ENCODE measurements around the gene FAM111B. TPM values are rescaled to one million over a fixed set of nuclear protein-coding genes. Genes with fewer than 3 reads are reported as not detected.

FAM111B gene
- total RNA-seq, 1 experiment from 2014 or later = 69.9 TPM

GRCh38 chr11:59164028-59164427, 57.0 kb downstream of the FAM111B start:
- Histone ChIP-seq H3K27ac (no peak overlapping the region), H3K9me3 (replicated peaks) (no peaks in the 10 kb centered on the region), H3K4me3 (no peak overlapping the region), H3K36me3 (no peaks in the 10 kb centered on the region), H3K4me1 (no peaks in the 10 kb centered on the region), H3K27me3 (no peaks in the 10 kb centered on the region)
- no peak for DNase-seq

GRCh38 chr11:59171508-59172322, 64.7 kb downstream of the FAM111B start, which contains the start of gene DTX4:
Gene DTX4 (plus strand): TSS chr11:59172132. CDS start chr11:59172596, 464 bp downstream.
- peaks cover 18% of the 10 kb centered on the region for H3K4me1 ChIP-seq
- H3K4me3 ChIP-seq = peak within 1 kb of the TSS; percentile 74
- H3K36me3 ChIP-seq = peaks cover 3% of the 10 kb centered on the region; the same call in 1 of the 2 replicates
- no peaks in the 10 kb centered on the region for H3K27me3 ChIP-seq
- peak; percentile 93 for DNase-seq
- H3K27ac ChIP-seq = peak within 1 kb of the TSS; percentile 99
- H3K9me3 ChIP-seq (replicated peaks) = no peaks in the 10 kb centered on the region

GRCh38 chr11:59172345-59173079, 65.5 kb downstream of the FAM111B start:
- Histone ChIP-seq H3K4me3 (peak overlapping the region; percentile 74), H3K36me3 (peaks cover 4% of the 10 kb centered on the region; the same call in 1 of the 2 replicates), H3K27ac (peak overlapping the region; percentile 99), H3K4me1 (peaks cover 18% of the 10 kb centered on the region), H3K27me3 (no peaks in the 10 kb centered on the region), H3K9me3 (replicated peaks) (no peaks in the 10 kb centered on the region)
- DNase-seq = peak in 1 of 2 experiments; percentile 32

GRCh38 chr11:59173080-59173963, 66.3 kb downstream of the FAM111B start:
- H3K9me3 ChIP-seq (replicated peaks) = no peaks in the 10 kb centered on the region
- H3K4me1 ChIP-seq = peaks cover 18% of the 10 kb centered on the region
- H3K27me3 ChIP-seq = no peaks in the 10 kb centered on the region
- H3K4me3 ChIP-seq = peak overlapping the region; percentile 74
- peak overlapping the region; percentile 99 for H3K27ac ChIP-seq
- peaks cover 11% of the 10 kb centered on the region; the same call in 1 of the 2 replicates for H3K36me3 ChIP-seq
- peak; percentile 52 to 63 for DNase-seq

GRCh38 chr11:59173964-59174663, 67.1 kb downstream of the FAM111B start:
- Histone ChIP-seq H3K36me3 (peaks cover 19% of the 10 kb centered on the region; the same call in 1 of the 2 replicates), H3K27me3 (no peaks in the 10 kb centered on the region), H3K9me3 (replicated peaks) (0 out of 2 replicates have a peak, but pooled peaks cover 4% of the 10 kb centered on the region), H3K4me1 (peaks cover 18% of the 10 kb centered on the region), H3K4me3 (peak overlapping the region; percentile 74), H3K27ac (peak overlapping the region; percentile 99)
- DNase-seq = peak; percentile 85 to 93

GRCh38 chr11:59174664-59175033, 67.6 kb downstream of the FAM111B start:
- H3K4me1 ChIP-seq = peaks cover 18% of the 10 kb centered on the region
- peak overlapping the region; percentile 74 for H3K4me3 ChIP-seq
- peak overlapping the region; percentile 99 for H3K27ac ChIP-seq
- H3K27me3 ChIP-seq = no peaks in the 10 kb centered on the region
- peak; percentile 20 to 53 for DNase-seq
- H3K9me3 ChIP-seq (replicated peaks) = 0 out of 2 replicates have a peak, but pooled peaks cover 4% of the 10 kb centered on the region
- peaks cover 22% of the 10 kb centered on the region; the same call in 1 of the 2 replicates for H3K36me3 ChIP-seq

GRCh38 chr11:59175091-59175501, 68.1 kb downstream of the FAM111B start:
- peak; percentile 43 to 51 for DNase-seq
- H3K27ac ChIP-seq = peak overlapping the region; percentile 99
- H3K4me3 ChIP-seq = peak overlapping the region; percentile 74; the same call in 1 of the 2 replicates

GRCh38 chr11:59176330-59176729, 69.3 kb downstream of the FAM111B start:
- Histone ChIP-seq H3K9me3 (replicated peaks) (0 out of 2 replicates have a peak, but pooled peaks cover 4% of the 10 kb centered on the region), H3K27me3 (no peaks in the 10 kb centered on the region), H3K4me3 (no peak overlapping the region), H3K27ac (no peak overlapping the region), H3K4me1 (peaks cover 18% of the 10 kb centered on the region), H3K36me3 (peaks cover 26% of the 10 kb centered on the region; the same call in 1 of the 2 replicates)
- DNase-seq = no peak

More at GRCh38 chr11:59175091-59175501, 68.1 kb downstream of the FAM111B start:
- Histone ChIP-seq H3K4me1 (peaks cover 18% of the 10 kb centered on the region), H3K36me3 (peaks cover 22% of the 10 kb centered on the region; the same call in 1 of the 2 replicates), H3K27me3 (no peaks in the 10 kb centered on the region), H3K9me3 (replicated peaks) (0 out of 2 replicates have a peak, but pooled peaks cover 4% of the 10 kb centered on the region)

Other genes starting within 250 kb of the FAM111B start
- not detected in 2 replicates for gene GLYATL1, start 167.7 kb upstream of the FAM111B start, total RNA-seq (2014; rRNA removed; shearing (Covaris generic))
- 0.24 and 0.28 TPM in 2 replicates for gene GLYATL1B, start 20.9 kb upstream of the FAM111B start, total RNA-seq (2014; rRNA removed; shearing (Covaris generic))
- 19.8 and 25.5 TPM in 2 replicates for gene FAM111A, start 35.6 kb downstream of the FAM111B start, total RNA-seq (2014; rRNA removed; shearing (Covaris generic))
- gene DTX4, start 64.9 kb downstream of the FAM111B start, total RNA-seq (2014; rRNA removed; shearing (Covaris generic)) = 26.3 and 26.7 TPM in 2 replicates
- not detected in 2 replicates for gene MPEG1, start 105.7 kb downstream of the FAM111B start, total RNA-seq (2014; rRNA removed; shearing (Covaris generic))